Activated T-cell treated with anti-CD3 and anti-CD28 coated beads, Interleukin-2, amount 50 U/mL, for 72 hours (primary cell): ENCODE results near the gene ADGRD1. TPM values are rescaled to one million over a fixed set of nuclear protein-coding genes. Genes with fewer than 3 reads are reported as not detected.

Experiments
- ATAC-seq, 2 donors: fragments of 150-1000 bp; cut with Tn5 transposase; replicated peaks in 1 of 2; 2 replicates each; pipeline ENCODE4 v1.10.0; 2021; ENCODE audit warnings: moderate library complexity in 2 of 2, mild to moderate bottlenecking in 1 of 2
- DNase-seq, 2 donors: peaks; one replicate each; pipeline ENCODE4 v3.0.0; 2021 to 2022; ENCODE audit warnings: mixed read lengths in 1 of 2
- H3K27ac Mint-ChIP-seq: one replicate; pipeline ENCODE4 v1.8.0; 2022; ENCODE audit warnings: mild to moderate bottlenecking, moderate library complexity, mixed read lengths
- H3K27me3 Mint-ChIP-seq: one replicate; pipeline ENCODE4 v1.8.0; 2022; ENCODE audit warnings: low read depth, mixed read lengths
- H3K36me3 Mint-ChIP-seq, 2 donors: one replicate each; pipeline ENCODE4 v1.8.0; 2022; ENCODE audit warnings: mixed read lengths in 2 of 2, mild to moderate bottlenecking in 1 of 2; ENCODE audit not compliant: insufficient read depth in 2 of 2
- H3K4me1 Mint-ChIP-seq: one replicate; pipeline ENCODE4 v1.8.0; 2022; ENCODE audit warnings: low read depth, mixed read lengths
- H3K4me3 Mint-ChIP-seq, 2 donors: one replicate each; pipeline ENCODE4 v1.8.0; 2022; ENCODE audit warnings: mild to moderate bottlenecking in 2 of 2, mixed read lengths in 2 of 2, moderate library complexity in 2 of 2
- H3K9me3 Mint-ChIP-seq, 2 donors: one replicate each; pipeline ENCODE4 v1.8.0; 2022; ENCODE audit warnings: mixed read lengths in 2 of 2
- total RNA-seq, 2 donors: library from RNA; stranded (reverse); gene quantifications; one replicate each; pipeline ENCODE4 v1.2.3, GENCODE V29; 2022

Gene ADGRD1
- total RNA-seq, 2 donors from 2014 or later, result 2.0 to 2.5 TPM

GRCh38 chr12:130947028-130947613 lies 6.6 kb upstream of the ADGRD1 start:
- ATAC-seq, result no peak
- no peaks in the 10 kb centered on the region for H3K4me1 Mint-ChIP-seq

DNA sequence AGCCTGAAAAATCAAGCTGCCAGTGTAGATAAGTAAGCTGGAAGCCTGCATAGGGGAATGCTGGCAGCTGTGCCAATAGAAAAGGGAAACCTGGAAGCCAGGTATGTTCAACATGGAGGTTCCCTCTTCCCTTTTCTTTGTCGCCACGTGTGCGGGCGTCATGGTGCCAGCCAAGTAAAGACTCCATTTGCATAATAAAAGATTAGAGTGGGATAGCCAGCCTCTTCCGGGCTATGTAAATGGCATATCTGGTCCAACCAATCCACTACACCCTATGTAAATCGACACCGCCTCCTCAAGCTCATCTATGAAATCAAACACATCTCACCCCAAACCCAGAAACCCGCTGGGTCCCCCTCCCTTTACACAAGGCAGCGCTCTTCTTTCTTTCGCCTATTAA lies 5.6 kb upstream of the ADGRD1 start:
- H3K27me3 Mint-ChIP-seq, result peaks cover 39% of the 10 kb centered on the region
- peaks cover 13 to 15% of the 10 kb centered on the region in 2 donors for H3K36me3 Mint-ChIP-seq
- H3K4me3 Mint-ChIP-seq, result no peak overlapping the region
- no peaks in the 10 kb centered on the region for H3K4me1 Mint-ChIP-seq
- DNase-seq (no peak), ATAC-seq (no peak)
- peaks cover 11 to 13% of the 10 kb centered on the region in 2 donors for H3K9me3 Mint-ChIP-seq
- H3K27ac Mint-ChIP-seq, result no peak overlapping the region

More at GRCh38 chr12:130947028-130947613, 6.6 kb upstream of the ADGRD1 start:
- Mint-ChIP-seq H3K9me3 (peaks cover 11 to 13% of the 10 kb centered on the region in 2 donors), H3K4me3 (no peak overlapping the region), H3K27ac (no peak overlapping the region), H3K36me3 (peaks cover 13 to 15% of the 10 kb centered on the region in 2 donors), H3K27me3 (peaks cover 29% of the 10 kb centered on the region)
- DNase-seq, result no peak

GRCh38 chr12:130948751-130949150 lies 5.0 kb upstream of the ADGRD1 start:
- peaks cover 11 to 13% of the 10 kb centered on the region in 2 donors for H3K9me3 Mint-ChIP-seq
- peaks cover 13 to 15% of the 10 kb centered on the region in 2 donors for H3K36me3 Mint-ChIP-seq
- H3K27ac Mint-ChIP-seq, result no peak overlapping the region
- no peak overlapping the region for H3K4me3 Mint-ChIP-seq
- peaks cover 45% of the 10 kb centered on the region for H3K27me3 Mint-ChIP-seq
- peaks cover 3% of the 10 kb centered on the region for H3K4me1 Mint-ChIP-seq
- ATAC-seq, result no peak
- DNase-seq, result no peak

- DNase-seq (no peak), ATAC-seq (no peak)
- Mint-ChIP-seq H3K4me3 (no peak overlapping the region), H3K9me3 (peaks cover 5 to 8% of the 10 kb centered on the region in 2 donors), H3K36me3 (peaks cover 11% of the 10 kb centered on the region in 2 donors), H3K27ac (no peak overlapping the region), H3K27me3 (peaks cover 53% of the 10 kb centered on the region), H3K4me1 (peaks cover 5% of the 10 kb centered on the region)
These were observed 3.9 kb upstream of the ADGRD1 start for GRCh38 chr12:130949806-130950205.

DNA sequence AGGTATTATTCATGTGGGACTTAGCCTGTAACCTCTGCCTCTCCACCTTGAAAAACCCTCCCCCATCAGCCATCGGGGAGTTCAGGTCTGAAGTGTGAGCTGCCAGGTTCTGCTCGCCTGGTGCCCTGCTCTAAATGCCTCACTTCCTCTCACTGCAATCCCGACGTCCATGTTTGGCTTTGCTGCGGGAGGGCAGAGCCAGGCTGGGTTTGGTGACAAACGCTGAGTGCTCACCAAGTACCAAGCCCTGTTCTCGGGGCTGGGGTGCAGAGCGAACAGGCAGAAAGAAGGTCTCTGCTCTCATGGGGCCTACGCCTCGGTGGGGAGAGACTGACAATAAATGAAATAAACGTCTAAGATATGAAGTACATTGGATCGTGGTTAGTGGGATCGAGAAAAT lies 2.1 kb upstream of the ADGRD1 start:
- Mint-ChIP-seq H3K4me3 (no peak overlapping the region), H3K27ac (no peak overlapping the region), H3K4me1 (peaks cover 5% of the 10 kb centered on the region)

GRCh38 chr12:130952171-130952954 lies 1.3 kb upstream of the ADGRD1 start:
- Mint-ChIP-seq H3K4me3 (no peak overlapping the region), H3K36me3 (no peaks in the 10 kb centered on the region), H3K27me3 (peaks cover 40% of the 10 kb centered on the region), H3K27ac (no peak overlapping the region), H3K9me3 (no peaks in the 10 kb centered on the region), H3K4me1 (peaks cover 5% of the 10 kb centered on the region)
- DNase-seq (no peak), ATAC-seq (no peak)

More for the DNA sequence above, 2.1 kb upstream of the ADGRD1 start:
- DNase-seq (no peak), ATAC-seq (no peak)
- Mint-ChIP-seq H3K36me3 (peaks cover 0 to 3% of the 10 kb centered on the region in 2 donors), H3K27me3 (peaks cover 46% of the 10 kb centered on the region), H3K9me3 (no peaks in the 10 kb centered on the region)

GRCh38 chr12:130954544-130954831 lies 781 bp downstream of the ADGRD1 start:
- H3K27ac Mint-ChIP-seq, result no peak overlapping the region
- DNase-seq, result no peak
- H3K36me3 Mint-ChIP-seq, result no peaks in the 10 kb centered on the region
- H3K9me3 Mint-ChIP-seq, result no peaks in the 10 kb centered on the region
- peaks cover 5% of the 10 kb centered on the region for H3K4me1 Mint-ChIP-seq
- H3K27me3 Mint-ChIP-seq, result peaks cover 34% of the 10 kb centered on the region
- no peak overlapping the region for H3K4me3 Mint-ChIP-seq
- ATAC-seq, result no peak

GRCh38 chr12:130955238-130955816 lies 1.6 kb downstream of the ADGRD1 start:
- no peak for DNase-seq
- Mint-ChIP-seq H3K9me3 (no peaks in the 10 kb centered on the region), H3K36me3 (no peaks in the 10 kb centered on the region), H3K4me1 (peaks cover 5% of the 10 kb centered on the region), H3K4me3 (no peak overlapping the region), H3K27me3 (peaks cover 34% of the 10 kb centered on the region), H3K27ac (no peak overlapping the region)
- no peak for ATAC-seq

DNA sequence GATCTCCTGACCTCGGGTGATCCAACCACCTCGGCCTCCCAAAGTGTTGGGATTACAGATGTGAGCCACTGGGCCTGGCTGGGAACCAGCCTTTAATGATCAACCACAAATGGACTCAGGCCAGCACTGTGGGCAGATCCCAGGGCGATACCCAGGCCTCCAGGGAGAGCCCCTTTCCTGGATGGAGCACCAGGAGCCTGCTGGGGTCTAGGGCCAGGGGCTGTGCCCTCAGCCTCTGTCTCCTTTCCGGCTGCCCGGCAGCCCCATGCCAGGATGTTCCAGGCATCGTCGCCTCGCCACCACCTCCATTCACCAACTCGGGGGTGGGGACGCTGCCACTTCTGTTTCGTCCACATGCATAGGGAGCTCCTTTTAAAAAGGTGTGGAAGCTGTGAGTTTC lies 2.3 kb downstream of the ADGRD1 start:
- Mint-ChIP-seq H3K9me3 (no peaks in the 10 kb centered on the region), H3K4me3 (no peak overlapping the region), H3K27me3 (peaks cover 34% of the 10 kb centered on the region), H3K27ac (no peak overlapping the region), H3K36me3 (no peaks in the 10 kb centered on the region), H3K4me1 (peaks cover 5% of the 10 kb centered on the region)
- no peak for DNase-seq
- no peak for ATAC-seq

DNA sequence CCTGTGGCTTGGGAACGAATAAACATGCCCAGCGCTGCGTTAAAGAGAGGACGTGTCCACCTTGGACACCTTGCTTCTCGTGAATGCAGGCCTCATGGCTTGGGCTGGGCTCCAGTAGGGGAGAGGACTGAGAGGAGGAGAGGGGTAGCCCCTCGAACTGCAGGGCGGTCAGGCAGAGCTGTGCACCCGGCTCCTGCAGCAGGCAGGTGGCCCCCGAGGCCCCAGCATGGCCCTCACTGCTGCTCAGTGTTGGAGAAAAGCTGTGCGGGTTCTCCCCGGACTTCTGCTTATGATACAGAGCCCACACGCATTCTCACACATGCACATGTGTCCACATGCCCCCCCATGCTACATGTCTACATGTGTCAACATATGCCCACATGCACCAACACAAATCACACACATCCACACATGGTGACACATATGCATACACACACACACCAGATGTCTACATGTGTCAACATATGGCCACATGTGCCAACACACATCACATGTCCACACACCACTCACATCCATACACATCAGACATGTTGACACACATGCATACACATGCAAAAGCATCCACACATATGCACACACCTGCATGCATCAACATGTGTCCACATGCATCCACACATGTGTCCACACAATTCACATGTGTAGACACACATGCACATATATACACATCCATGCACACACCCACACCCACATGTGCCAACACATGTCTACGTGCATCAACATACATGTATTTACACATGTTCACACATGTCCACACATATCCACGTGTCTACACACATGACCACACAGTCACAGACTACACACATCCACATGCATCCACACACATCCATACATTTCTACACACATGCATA lies 3.0 kb downstream of the ADGRD1 start:
- H3K27me3 Mint-ChIP-seq, result peaks cover 32% of the 10 kb centered on the region
- H3K4me3 Mint-ChIP-seq, result no peak overlapping the region
- H3K4me1 Mint-ChIP-seq, result peaks cover 5% of the 10 kb centered on the region
- H3K36me3 Mint-ChIP-seq, result no peaks in the 10 kb centered on the region
- DNase-seq (no peak), ATAC-seq (no peak)
- no peak overlapping the region for H3K27ac Mint-ChIP-seq
- H3K9me3 Mint-ChIP-seq, result no peaks in the 10 kb centered on the region

- DNase-seq, result no peak
These were observed 3.6 kb downstream of the ADGRD1 start for GRCh38 chr12:130957304-130957621.

GRCh38 chr12:130958557-130959140 lies 4.9 kb downstream of the ADGRD1 start:
- H3K27ac Mint-ChIP-seq, result no peak overlapping the region
- no peak overlapping the region for H3K4me3 Mint-ChIP-seq
- ATAC-seq (no peak), DNase-seq (no peak)
- peaks cover 17% of the 10 kb centered on the region for H3K27me3 Mint-ChIP-seq
- H3K9me3 Mint-ChIP-seq, result no peaks in the 10 kb centered on the region
- peaks cover 3% of the 10 kb centered on the region for H3K4me1 Mint-ChIP-seq
- H3K36me3 Mint-ChIP-seq, result no peaks in the 10 kb centered on the region

More at GRCh38 chr12:130957304-130957621, 3.6 kb downstream of the ADGRD1 start:
- Mint-ChIP-seq H3K4me1 (peaks cover 5% of the 10 kb centered on the region), H3K9me3 (no peaks in the 10 kb centered on the region), H3K4me3 (no peak overlapping the region), H3K36me3 (no peaks in the 10 kb centered on the region), H3K27ac (no peak overlapping the region), H3K27me3 (peaks cover 31% of the 10 kb centered on the region)
- no peak for ATAC-seq

GRCh38 chr12:130959632-130960031 lies 5.9 kb downstream of the ADGRD1 start:
- ATAC-seq (no peak), DNase-seq (no peak)
- H3K27me3 Mint-ChIP-seq, result peaks cover 10% of the 10 kb centered on the region
- H3K36me3 Mint-ChIP-seq, result no peaks in the 10 kb centered on the region
- H3K4me1 Mint-ChIP-seq, result no peaks in the 10 kb centered on the region
- no peak overlapping the region for H3K4me3 Mint-ChIP-seq
- no peak overlapping the region for H3K27ac Mint-ChIP-seq
- no peaks in the 10 kb centered on the region for H3K9me3 Mint-ChIP-seq
